GM12875 (cell line): ENCODE results near the gene NETO2.
"Not testable (repeated sequence)": the region's sequence is repeated elsewhere in the genome, so short reads cannot be mapped to it uniquely, and the experiment has no call there.

ENCODE experiments used
- H3K4me3 ChIP-seq: one replicate; pipeline ENCODE4 v1.5.1; 2011; ENCODE audit warnings: low read depth, low read length, control low read depth
- CTCF ChIP-seq: IDR thresholded peaks from 2 replicates; pipeline ENCODE4 v1.5.1; 2011; ENCODE audit warnings: low read depth, mild to moderate bottlenecking, control low read depth, inconsistent platforms, low read length, moderate library complexity, borderline replicate concordance; ENCODE audit not compliant: insufficient read depth

NETO2 gene

GRCh38 chr16:47132308-47132707, 11.4 kb downstream of the NETO2 start:
- no peak overlapping the region for H3K4me3 ChIP-seq
- no peak for TF ChIP-seq CTCF

GRCh38 chr16:47129755-47130435, 13.8 kb downstream of the NETO2 start:
- TF ChIP-seq CTCF: no peak
- no peak overlapping the region for H3K4me3 ChIP-seq

GRCh38 chr16:47127541-47127940, 16.2 kb downstream of the NETO2 start:
- no peak overlapping the region for H3K4me3 ChIP-seq
- TF ChIP-seq CTCF: no peak

- TF ChIP-seq CTCF: no peak
- H3K4me3 ChIP-seq: no peak overlapping the region
Observed at GRCh38 chr16:47125757-47126156, 18.0 kb downstream of the NETO2 start.

- no peak overlapping the region for H3K4me3 ChIP-seq
- no peak for TF ChIP-seq CTCF
Observed at GRCh38 chr16:47113130-47113529, 30.6 kb downstream of the NETO2 start.

GRCh38 chr16:47110939-47111338, 32.8 kb downstream of the NETO2 start:
- H3K4me3 ChIP-seq: no peak overlapping the region
- no peak for TF ChIP-seq CTCF

- no peak for TF ChIP-seq CTCF
- no peak overlapping the region for H3K4me3 ChIP-seq
Observed at GRCh38 chr16:47109361-47109760, 34.4 kb downstream of the NETO2 start.

- H3K4me3 ChIP-seq: not testable (repeated sequence)
Observed at GRCh38 chr16:47102921-47103320, 40.8 kb downstream of the NETO2 start.

- H3K4me3 ChIP-seq: not testable (repeated sequence)
Observed at GRCh38 chr16:47097154-47097553, 46.6 kb downstream of the NETO2 start.
